ENCODE measurements around the gene TNK1. TPM values are rescaled to one million over a fixed set of nuclear protein-coding genes. Genes with fewer than 3 reads are reported as not detected.

TNK1 gene
- total RNA-seq, 1 donor from 2014 or later, result 0.21 TPM

DNA sequence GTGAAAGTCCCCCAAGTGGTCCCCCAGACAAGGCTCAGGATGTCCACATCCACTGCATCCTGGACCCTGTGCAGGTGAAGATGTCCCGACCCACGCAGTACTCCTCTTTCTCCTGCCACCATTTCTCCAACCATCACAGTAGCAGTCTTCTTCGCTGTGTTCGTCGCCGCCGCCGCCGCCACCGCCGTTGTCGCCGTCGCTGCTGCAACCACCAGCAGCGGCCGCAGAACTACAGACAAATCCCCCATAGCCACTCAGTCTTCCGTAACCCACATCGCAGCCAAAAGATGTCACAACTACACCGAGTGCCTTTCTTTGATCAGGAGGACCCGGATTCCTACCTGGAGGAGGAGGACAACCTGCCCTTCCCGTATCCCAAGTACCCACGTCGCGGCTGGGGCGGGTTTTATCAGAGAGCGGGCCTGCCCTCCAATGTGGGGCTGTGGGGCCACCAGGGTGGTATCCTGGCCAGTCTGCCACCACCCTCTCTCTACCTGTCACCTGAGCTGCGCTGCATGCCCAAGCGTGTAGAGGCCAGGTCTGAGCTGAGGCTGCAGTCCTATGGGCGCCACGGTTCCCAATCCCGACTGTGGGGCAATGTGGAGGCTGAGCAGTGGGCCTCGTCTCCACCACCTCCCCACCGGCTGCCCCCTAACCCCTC lies 45.4 kb downstream of the TNK1 start:
- TF ChIP-seq, protein P1, sequence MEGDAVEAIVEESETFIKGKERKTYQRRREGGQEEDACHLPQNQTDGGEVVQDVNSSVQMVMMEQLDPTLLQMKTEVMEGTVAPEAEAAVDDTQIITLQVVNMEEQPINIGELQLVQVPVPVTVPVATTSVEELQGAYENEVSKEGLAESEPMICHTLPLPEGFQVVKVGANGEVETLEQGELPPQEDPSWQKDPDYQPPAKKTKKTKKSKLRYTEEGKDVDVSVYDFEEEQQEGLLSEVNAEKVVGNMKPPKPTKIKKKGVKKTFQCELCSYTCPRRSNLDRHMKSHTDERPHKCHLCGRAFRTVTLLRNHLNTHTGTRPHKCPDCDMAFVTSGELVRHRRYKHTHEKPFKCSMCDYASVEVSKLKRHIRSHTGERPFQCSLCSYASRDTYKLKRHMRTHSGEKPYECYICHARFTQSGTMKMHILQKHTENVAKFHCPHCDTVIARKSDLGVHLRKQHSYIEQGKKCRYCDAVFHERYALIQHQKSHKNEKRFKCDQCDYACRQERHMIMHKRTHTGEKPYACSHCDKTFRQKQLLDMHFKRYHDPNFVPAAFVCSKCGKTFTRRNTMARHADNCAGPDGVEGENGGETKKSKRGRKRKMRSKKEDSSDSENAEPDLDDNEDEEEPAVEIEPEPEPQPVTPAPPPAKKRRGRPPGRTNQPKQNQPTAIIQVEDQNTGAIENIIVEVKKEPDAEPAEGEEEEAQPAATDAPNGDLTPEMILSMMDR (conservative IDR thresholded peaks at IDR 0.05), result no peak
- H3K36me3 Mint-ChIP-seq (ENCODE audit: low read depth), result no peaks in the 10 kb centered on the region
- no peak overlapping the region for H3K27ac Mint-ChIP-seq (ENCODE audit: unreplicated experiment)
- H3K9me3 Mint-ChIP-seq, result peaks cover 4% of the 10 kb centered on the region
- no peak overlapping the region for H3K4me3 Mint-ChIP-seq
- H3K27me3 Mint-ChIP-seq (ENCODE audit: low read depth), result no peaks in the 10 kb centered on the region
- H3K4me1 Mint-ChIP-seq, result peaks cover 6% of the 10 kb centered on the region
- no peak for DNase-seq (ENCODE audit: low read depth, low spot score)

DNA sequence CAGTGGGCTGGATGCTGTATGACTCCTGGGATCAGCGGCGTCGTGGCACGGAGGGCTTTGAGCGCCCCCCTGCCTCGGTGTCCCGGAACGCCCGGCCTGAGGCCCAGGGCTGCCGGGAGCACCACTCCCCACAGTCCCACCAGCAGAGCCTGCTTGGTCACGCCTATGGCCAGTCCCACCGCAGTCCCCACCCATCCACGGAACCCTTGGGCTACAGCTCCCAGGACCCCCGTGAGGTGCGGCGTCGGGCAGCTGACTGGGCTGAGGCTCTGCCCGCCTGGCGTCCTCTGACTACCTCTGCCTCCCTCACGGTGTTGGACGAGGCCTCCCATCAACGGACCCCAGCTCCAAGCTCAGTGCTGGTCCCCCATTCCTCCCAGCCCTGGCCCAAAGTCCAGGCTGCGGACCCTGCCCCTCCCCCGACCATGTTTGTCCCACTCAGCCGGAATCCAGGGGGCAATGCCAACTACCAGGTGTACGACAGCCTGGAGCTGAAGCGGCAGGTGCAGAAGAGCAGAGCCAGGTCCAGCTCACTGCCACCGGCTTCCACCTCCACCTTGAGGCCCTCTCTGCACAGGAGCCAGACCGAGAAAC lies 46.1 kb downstream of the TNK1 start:
- Mint-ChIP-seq H3K36me3 (ENCODE audit: low read depth) (no peaks in the 10 kb centered on the region), H3K4me3 (no peak overlapping the region), H3K27ac (ENCODE audit: unreplicated experiment) (no peak overlapping the region), H3K9me3 (peaks cover 7% of the 10 kb centered on the region), H3K4me1 (peaks cover 6% of the 10 kb centered on the region), H3K27me3 (ENCODE audit: low read depth) (no peaks in the 10 kb centered on the region)
- TF ChIP-seq, protein P1 (conservative IDR thresholded peaks at IDR 0.05), result no peak
- no peak for DNase-seq (ENCODE audit: low read depth, low spot score)

- H3K36me3 Mint-ChIP-seq (ENCODE audit: low read depth), result no peaks in the 10 kb centered on the region
- no peak for DNase-seq (ENCODE audit: low read depth, low spot score)
- peaks cover 7% of the 10 kb centered on the region for H3K9me3 Mint-ChIP-seq
- H3K4me1 Mint-ChIP-seq, result peaks cover 6% of the 10 kb centered on the region
- no peak overlapping the region for H3K4me3 Mint-ChIP-seq
- TF ChIP-seq, protein P1 (conservative IDR thresholded peaks at IDR 0.05), result no peak
- H3K27me3 Mint-ChIP-seq (ENCODE audit: low read depth), result no peaks in the 10 kb centered on the region
- no peak overlapping the region for H3K27ac Mint-ChIP-seq (ENCODE audit: unreplicated experiment)
These were observed 46.7 kb downstream of the TNK1 start for GRCh38 chr17:7427549-7427948.

GRCh38 chr17:7428557-7428956 lies 47.7 kb downstream of the TNK1 start, which contains the start of gene SPEM3:
Gene SPEM3, plus strand, starts transcription at chr17:7428857. Its CDS starts 46 bp downstream, at chr17:7428903.
- Mint-ChIP-seq H3K9me3 (peaks cover 7% of the 10 kb centered on the region), H3K27ac (ENCODE audit: unreplicated experiment) (no peak within 1 kb of the TSS), H3K27me3 (ENCODE audit: low read depth) (no peaks in the 10 kb centered on the region), H3K4me1 (peaks cover 5% of the 10 kb centered on the region), H3K4me3 (no peak within 1 kb of the TSS), H3K36me3 (ENCODE audit: low read depth) (no peaks in the 10 kb centered on the region)
- DNase-seq (ENCODE audit: low read depth, low spot score), result no peak
- TF ChIP-seq, protein P1 (conservative IDR thresholded peaks at IDR 0.05), result no peak

GRCh38 chr17:7429722-7430121 lies 48.8 kb downstream of the TNK1 start:
- TF ChIP-seq, protein P1 (conservative IDR thresholded peaks at IDR 0.05), result no peak
- no peaks in the 10 kb centered on the region for H3K27me3 Mint-ChIP-seq (ENCODE audit: low read depth)
- peaks cover 7% of the 10 kb centered on the region for H3K9me3 Mint-ChIP-seq
- DNase-seq (ENCODE audit: low read depth, low spot score), result no peak
- no peak overlapping the region for H3K27ac Mint-ChIP-seq (ENCODE audit: unreplicated experiment)
- H3K4me1 Mint-ChIP-seq, result no peaks in the 10 kb centered on the region
- H3K4me3 Mint-ChIP-seq, result no peak overlapping the region
- H3K36me3 Mint-ChIP-seq (ENCODE audit: low read depth), result no peaks in the 10 kb centered on the region

Data from neural crest cell (in vitro differentiated cells).